NCI-H345 treated with DMSO at 0.1 percent for 48 hours (cell line): ENCODE measurements around the gene NOTCH3.

Experiments
- DNase-seq: peaks from one replicate; lab custom pipeline; 2025; ENCODE audit not compliant: unreplicated experiment; lab: John Stamatoyannopoulos, UW

Gene NOTCH3

GRCh38 chr19:15200553-15201364, at the start of gene NOTCH3:
Gene NOTCH3, minus strand, starts transcription at chr19:15200995. Its CDS starts 90 bp downstream, at chr19:15200905.
- DNase-seq: no peak

- DNase-seq: no peak
Measured at GRCh38 chr19:15250640-15250993, 49.8 kb upstream of the NOTCH3 start.

GRCh38 chr19:15249972-15250639, 49.3 kb upstream of the NOTCH3 start:
- DNase-seq: no peak

- no peak for DNase-seq
Measured at GRCh38 chr19:15249528-15249874, 48.7 kb upstream of the NOTCH3 start.

GRCh38 chr19:15248648-15249527, 48.1 kb upstream of the NOTCH3 start:
- no peak for DNase-seq

- no peak for DNase-seq
Measured at GRCh38 chr19:15248106-15248505, 47.3 kb upstream of the NOTCH3 start.

- no peak for DNase-seq
Measured at GRCh38 chr19:15247107-15248014, 46.6 kb upstream of the NOTCH3 start.

- DNase-seq: no peak
Measured at GRCh38 chr19:15246198-15246481, 45.3 kb upstream of the NOTCH3 start.

- no peak for DNase-seq
Measured at GRCh38 chr19:15245370-15246197, 44.8 kb upstream of the NOTCH3 start.

- no peak for DNase-seq
Measured at GRCh38 chr19:15244808-15245207, 44.0 kb upstream of the NOTCH3 start.

- no peak for DNase-seq
Measured at GRCh38 chr19:15244106-15244803, 43.5 kb upstream of the NOTCH3 start.

- DNase-seq: no peak
Measured at GRCh38 chr19:15243236-15243957, 42.6 kb upstream of the NOTCH3 start.

- DNase-seq: no peak
Measured at GRCh38 chr19:15241259-15241910, 40.6 kb upstream of the NOTCH3 start.

GRCh38 chr19:15240515-15240914, 39.7 kb upstream of the NOTCH3 start:
- no peak for DNase-seq

- DNase-seq: no peak
Measured at GRCh38 chr19:15239337-15239949, 38.6 kb upstream of the NOTCH3 start.

- DNase-seq: no peak
Measured at GRCh38 chr19:15238639-15239155, 37.9 kb upstream of the NOTCH3 start.

GRCh38 chr19:15237759-15238638, 37.2 kb upstream of the NOTCH3 start:
- no peak for DNase-seq
